ENCODE measurements around the gene JADE1. TPM values are rescaled to one million over a fixed set of nuclear protein-coding genes. Genes with fewer than 3 reads are reported as not detected.

Gene JADE1
- total and polyA plus RNA-seq, 9 of the 15 experiments (the other 6 are each of a cell fraction or from before 2014, with no cell fraction given): 8.3 to 37.9 (median 24.4) TPM

GRCh38 chr4:128821151-128821550, 11.7 kb downstream of the JADE1 start:
- H3K27me3 ChIP-seq (ENCODE audit: control insufficient read depth in 2 of 2, insufficient read depth in 2 of 2, low read length in 2 of 2): no peaks in the 10 kb centered on the region
- H3K79me2 ChIP-seq (ENCODE audit: control insufficient read depth, insufficient read depth, low read length): peaks cover 97% of the 10 kb centered on the region
- H3K27ac ChIP-seq (ENCODE audit: extremely low read depth, low read depth, low read length): no peak overlapping the region
- H3K4me2 ChIP-seq (ENCODE audit: insufficient read depth, low read length): no peak overlapping the region
- ChIA-PET POLR2A (interaction anchor here (2.6 kb wide), 1 partner anchor 9 kb away, joined by 9 read pairs; no protein-coding TSS in a partner anchor), CTCF (ENCODE audit: low intra/inter-chr PET ratio) (no interaction called here)
- ATAC-seq (no peak), FAIRE-seq (no peak), DNase-seq (ENCODE audit: extremely low read depth in 1 of 4, low spot score in 3 of 4) (no peak)
- H4K20me1 ChIP-seq (replicated peaks; ENCODE audit: control insufficient read depth, insufficient read depth, low read length): peaks cover 31% of the 10 kb centered on the region
- H3K9me3 ChIP-seq (replicated peaks; ENCODE audit: control insufficient read depth, insufficient read depth, low read depth, low read length): no peaks in the 10 kb centered on the region
- peaks cover 42% of the 10 kb centered on the region for H3K36me3 ChIP-seq (ENCODE audit: control insufficient read depth, insufficient read depth, low read length)
- in situ Hi-C loops (cut with MboI): no loop called here
- H2AFZ ChIP-seq (ENCODE audit: low read depth, low read length): no peak overlapping the region
- no peak overlapping the region for H3K9ac ChIP-seq (ENCODE audit: insufficient read depth in 1 of 2, low read depth in 2 of 2, low read length in 2 of 2)
- TF ChIP-seq SUPT5H (IDR thresholded peaks at IDR 0.05) (no peak), MTF1 (CRISPR knock-in tag; IDR thresholded peaks at IDR 0.05; ENCODE audit: borderline replicate concordance) (no peak), NFATC3 (IDR thresholded peaks at IDR 0.05) (no peak), MAFF (IDR thresholded peaks at IDR 0.05; ENCODE audit: low read length) (no peak), USF2 (CRISPR knock-in tag; IDR thresholded peaks at IDR 0.05) (no peak), HDAC3 (IDR thresholded peaks at IDR 0.05; ENCODE audit: borderline replicate concordance, partially characterized antibody) (no peak)
- H3K4me1 ChIP-seq (replicated peaks in 1 of 2; ENCODE audit: control insufficient read depth in 2 of 2, insufficient read depth in 2 of 2, low read length in 2 of 2): peaks cover 14 to 39% of the 10 kb centered on the region in 2 experiments; a peak in 4 of 5 replicates
- intact Hi-C loops (cut with micrococcal nuclease): no loop called here
- peaks cover 7% of the 10 kb centered on the region for H3K9me1 ChIP-seq (ENCODE audit: control insufficient read depth, insufficient read depth, low read length)
- 16% methylated on average over 2 of the region's 2 CpGs for WGBS (ENCODE audit: insufficient coverage, low coverage, missing lambda C conversion rate)
- H3K4me3 ChIP-seq: no peak overlapping the region
- BruUV-seq (replicated peaks): no TSS peak

Measured in K562 (cell line).